ENCODE measurements around the gene TUBGCP2.

TUBGCP2 gene

GRCh38 chr10:133339708-133340380, 31.2 kb upstream of the TUBGCP2 start:
- no peak for DNase-seq

GRCh38 chr10:133338080-133339071, 29.7 kb upstream of the TUBGCP2 start:
- DNase-seq: no peak

GRCh38 chr10:133337370-133337725, 28.7 kb upstream of the TUBGCP2 start:
- DNase-seq: no peak

GRCh38 chr10:133336577-133337369, 28.1 kb upstream of the TUBGCP2 start, which contains the start of gene CALY:
TSS of gene CALY (minus strand) at chr10:133336896. CDS start at chr10:133328989, 7,907 bp downstream.
- no peak for DNase-seq

- DNase-seq: no peak
Observed at GRCh38 chr10:133336118-133336576, 27.5 kb upstream of the TUBGCP2 start.

- DNase-seq: peak; percentile 53
Observed at GRCh38 chr10:133335246-133336117, 26.8 kb upstream of the TUBGCP2 start.

GRCh38 chr10:133334503-133335245, 26.0 kb upstream of the TUBGCP2 start:
- DNase-seq: no peak

- DNase-seq: no peak
Observed at GRCh38 chr10:133332936-133333699, 24.4 kb upstream of the TUBGCP2 start.

GRCh38 chr10:133329491-133330202, 21.0 kb upstream of the TUBGCP2 start:
- peak; percentile 83 for DNase-seq

GRCh38 chr10:133328358-133329343, 20.0 kb upstream of the TUBGCP2 start:
- no peak for DNase-seq

- no peak for DNase-seq
Observed at GRCh38 chr10:133327651-133328357, 19.1 kb upstream of the TUBGCP2 start.

GRCh38 chr10:133326745-133327650, 18.3 kb upstream of the TUBGCP2 start:
- DNase-seq: peak; percentile 61

GRCh38 chr10:133326223-133326551, 17.5 kb upstream of the TUBGCP2 start:
- no peak for DNase-seq

GRCh38 chr10:133325440-133326222, 17.0 kb upstream of the TUBGCP2 start:
- no peak for DNase-seq

- DNase-seq: no peak
Observed at GRCh38 chr10:133324857-133325260, 16.2 kb upstream of the TUBGCP2 start.

All from fibroblast of upper back skin (primary cell).